IPS-11a (cell line): ENCODE measurements around the gene TSPAN5.

Source experiments
- H3K4me3 ChIP-seq: one replicate; pipeline ENCODE4 v1.5.1; 2013; ENCODE audit warnings: low read depth, low read length, control low read depth

Gene TSPAN5

GRCh38 chr4:98620087-98620784 lies 38.2 kb downstream of the TSPAN5 start:
- no peak overlapping the region for H3K4me3 ChIP-seq

- no peak overlapping the region for H3K4me3 ChIP-seq
Observed at GRCh38 chr4:98619180-98619579, 39.2 kb downstream of the TSPAN5 start.

GRCh38 chr4:98618680-98619079 lies 39.7 kb downstream of the TSPAN5 start:
- H3K4me3 ChIP-seq: no peak overlapping the region

- H3K4me3 ChIP-seq: no peak overlapping the region
Observed at GRCh38 chr4:98617358-98618047, 40.9 kb downstream of the TSPAN5 start.

DNA sequence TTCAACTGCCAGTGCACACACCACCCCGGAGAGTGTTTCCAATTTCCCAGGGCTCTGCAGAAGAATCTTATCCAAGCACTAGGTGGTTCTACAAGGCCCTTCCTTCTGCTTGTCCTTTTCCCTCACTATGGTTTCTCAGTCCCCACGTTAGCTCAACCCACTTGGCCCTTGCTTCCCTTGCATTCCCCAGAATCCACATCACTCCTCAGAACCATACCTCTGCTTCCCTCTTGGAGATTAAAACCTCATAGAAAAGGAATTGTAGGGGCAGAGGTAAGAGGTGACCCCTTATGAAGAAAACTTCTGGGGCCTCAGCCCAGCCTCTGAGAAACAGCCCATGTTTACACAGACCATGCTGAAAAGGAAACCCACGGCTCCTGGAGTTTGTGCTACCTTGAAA lies 42.4 kb downstream of the TSPAN5 start:
- H3K4me3 ChIP-seq: no peak overlapping the region

DNA sequence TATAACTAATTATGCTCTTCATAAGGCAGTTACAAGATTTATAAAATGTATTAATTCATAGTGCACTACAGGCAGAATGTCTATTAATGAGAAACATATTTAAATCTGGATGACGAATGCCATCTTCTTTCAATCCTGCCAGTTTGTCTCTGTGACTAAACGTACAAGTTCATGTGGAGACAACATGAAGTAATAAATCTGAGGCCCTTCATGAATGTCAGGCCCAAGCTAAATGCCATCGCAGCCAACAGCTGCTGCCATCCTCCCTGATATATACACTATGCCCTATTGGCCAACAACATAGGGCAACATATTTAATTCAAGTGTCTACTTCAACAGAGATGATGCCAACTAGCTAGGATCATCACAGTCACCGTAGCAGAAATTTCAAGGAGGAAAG lies 43.7 kb downstream of the TSPAN5 start:
- no peak overlapping the region for H3K4me3 ChIP-seq

- no peak overlapping the region for H3K4me3 ChIP-seq
Observed at GRCh38 chr4:98614094-98614493, 44.3 kb downstream of the TSPAN5 start.

DNA sequence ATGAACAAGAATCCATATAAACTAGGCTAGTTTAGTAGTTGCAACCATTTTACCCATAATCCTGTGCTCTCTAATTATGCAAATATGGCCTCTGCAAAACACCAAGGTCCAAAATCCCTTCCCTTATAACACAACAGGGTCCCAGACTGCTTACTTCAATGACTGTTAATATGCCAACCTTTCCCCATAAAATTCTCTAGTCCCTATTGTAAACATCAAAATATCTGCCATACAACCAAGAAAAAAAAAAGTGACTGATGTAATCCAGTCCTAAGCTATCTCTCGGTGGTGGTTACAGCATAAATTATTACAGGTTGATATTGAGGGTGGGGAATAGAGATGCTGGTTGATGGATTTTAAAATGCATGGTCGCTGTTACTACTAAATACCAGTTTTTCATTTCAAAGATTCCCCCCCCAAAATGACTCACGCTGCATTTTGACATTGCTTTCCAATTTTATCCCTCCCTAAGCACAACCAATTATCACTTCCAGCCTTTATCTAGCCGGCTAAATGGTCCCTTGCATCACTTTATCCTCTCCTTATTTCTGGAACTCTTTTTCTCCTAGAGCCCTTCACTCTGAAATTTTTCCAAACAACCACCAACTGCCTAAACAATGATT lies 44.8 kb downstream of the TSPAN5 start:
- H3K4me3 ChIP-seq: no peak overlapping the region

DNA sequence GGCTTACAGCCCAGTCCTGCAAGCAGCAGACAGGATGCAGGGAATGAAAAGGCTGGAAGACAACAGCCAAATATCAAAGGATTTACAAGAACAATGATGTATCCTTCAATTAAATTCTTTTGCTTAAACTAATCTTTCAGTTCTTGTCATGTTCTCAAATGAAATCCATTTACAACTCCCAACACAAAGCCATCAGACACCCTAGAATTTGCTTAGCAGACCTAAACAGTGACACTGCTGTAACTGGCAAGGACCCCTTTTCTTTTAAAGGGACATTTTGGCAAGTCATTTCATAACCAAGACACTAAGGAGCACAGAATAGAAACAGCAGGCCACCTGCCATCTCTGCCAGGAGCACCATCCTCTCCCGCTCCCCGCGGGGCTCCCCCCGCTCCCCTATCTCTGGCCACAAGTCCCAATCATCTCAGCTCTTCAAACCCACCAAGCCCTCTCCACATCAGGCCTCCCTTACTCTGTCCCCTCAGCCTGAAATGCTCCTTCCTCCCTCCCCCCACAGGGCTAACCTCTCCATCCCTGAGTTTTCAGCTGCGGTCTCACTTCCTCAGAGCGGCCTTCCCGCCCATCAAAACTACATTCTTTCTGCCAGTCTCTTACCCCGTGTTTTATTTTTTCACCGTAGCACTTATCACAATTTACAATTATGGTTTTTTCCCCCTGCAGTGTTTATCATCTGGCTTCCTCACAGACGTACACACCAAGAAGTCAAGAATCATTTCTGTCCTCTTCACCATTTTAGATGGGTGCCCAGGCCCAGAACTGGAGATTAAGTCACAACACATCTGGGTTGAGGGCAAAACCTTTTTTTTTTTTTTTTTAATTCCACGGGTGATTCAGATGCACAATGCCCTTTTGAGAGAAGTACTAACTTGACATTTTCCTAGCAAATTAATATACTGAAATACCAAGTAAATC lies 45.8 kb downstream of the TSPAN5 start:
- no peak overlapping the region for H3K4me3 ChIP-seq

- H3K4me3 ChIP-seq: no peak overlapping the region
Observed at GRCh38 chr4:98611677-98612317, 46.6 kb downstream of the TSPAN5 start.

DNA sequence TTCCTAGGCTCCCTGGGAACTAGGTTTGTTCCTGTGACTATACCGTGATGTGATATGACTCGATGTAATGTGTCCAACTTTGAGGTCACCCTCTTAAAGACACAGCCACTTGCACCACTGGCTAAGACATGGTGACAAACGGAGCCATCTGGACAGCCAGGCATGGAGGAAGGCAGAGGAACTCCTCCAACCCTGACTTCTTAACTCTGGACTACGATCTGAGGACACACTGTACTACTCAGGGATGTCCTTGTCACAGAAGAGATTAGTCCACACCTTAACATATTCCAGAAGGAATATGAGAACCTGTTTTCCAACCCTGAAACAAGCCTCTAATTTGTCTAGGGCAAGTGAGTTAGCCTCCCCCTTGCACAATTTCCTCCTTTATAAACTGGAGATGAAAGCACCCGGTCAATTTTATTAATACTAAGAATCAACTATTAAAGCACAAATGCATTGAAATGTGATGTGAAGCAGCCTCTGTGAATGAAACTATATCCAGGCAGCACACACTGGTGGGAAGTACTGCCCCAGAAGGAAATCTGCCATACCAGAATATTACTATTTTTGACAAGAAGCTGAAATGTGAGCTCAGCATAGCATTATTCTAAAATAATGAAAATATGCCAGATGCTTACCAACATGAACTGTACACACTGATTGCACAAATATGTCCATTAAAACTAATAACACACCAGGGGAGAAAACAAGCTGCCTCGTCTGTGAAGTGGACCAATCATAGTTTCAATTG lies 47.3 kb downstream of the TSPAN5 start:
- no peak overlapping the region for H3K4me3 ChIP-seq

- no peak overlapping the region for H3K4me3 ChIP-seq
Observed at GRCh38 chr4:98610431-98610830, 48.0 kb downstream of the TSPAN5 start.

DNA sequence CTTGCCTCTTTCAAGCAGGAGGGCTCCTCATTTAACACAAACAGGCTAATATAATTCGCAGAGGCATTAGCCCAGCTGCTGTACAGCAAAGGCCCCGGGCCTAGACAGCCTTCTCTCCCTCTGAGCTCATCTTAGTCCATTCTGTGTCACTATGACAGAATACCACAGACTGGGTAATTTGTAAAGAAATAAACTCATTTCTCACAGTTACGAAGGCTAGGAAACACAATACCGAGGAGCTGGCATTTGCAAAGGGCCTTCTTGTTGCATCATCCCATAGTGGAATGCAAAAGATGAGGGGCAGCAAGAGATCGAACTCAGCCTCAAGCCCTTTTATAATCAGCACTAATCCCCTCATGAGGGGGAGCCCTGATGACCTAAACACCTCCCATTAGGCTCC lies 48.5 kb downstream of the TSPAN5 start:
- H3K4me3 ChIP-seq: no peak overlapping the region

- no peak overlapping the region for H3K4me3 ChIP-seq
Observed at GRCh38 chr4:98608356-98608755, 50.1 kb downstream of the TSPAN5 start.

DNA sequence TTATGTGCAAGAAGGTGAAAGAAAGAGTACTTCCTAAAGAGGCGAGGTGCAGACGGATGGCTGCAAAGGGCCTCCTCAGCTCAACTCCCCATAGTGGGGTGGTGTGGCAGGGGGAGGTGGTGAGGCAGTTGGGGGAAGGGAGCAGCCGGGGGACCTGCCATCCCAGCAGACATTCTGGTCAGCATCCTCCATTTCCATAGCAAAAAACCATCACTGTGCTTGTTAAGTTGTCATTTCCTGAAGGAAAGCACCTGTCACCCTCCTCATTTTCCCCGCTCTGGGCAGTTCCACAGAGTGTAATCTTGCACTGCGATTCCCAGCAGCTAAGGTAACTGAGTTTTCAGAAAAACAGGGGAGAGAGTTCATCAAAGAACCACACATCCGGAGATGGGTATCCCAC lies 51.5 kb downstream of the TSPAN5 start:
- no peak overlapping the region for H3K4me3 ChIP-seq

DNA sequence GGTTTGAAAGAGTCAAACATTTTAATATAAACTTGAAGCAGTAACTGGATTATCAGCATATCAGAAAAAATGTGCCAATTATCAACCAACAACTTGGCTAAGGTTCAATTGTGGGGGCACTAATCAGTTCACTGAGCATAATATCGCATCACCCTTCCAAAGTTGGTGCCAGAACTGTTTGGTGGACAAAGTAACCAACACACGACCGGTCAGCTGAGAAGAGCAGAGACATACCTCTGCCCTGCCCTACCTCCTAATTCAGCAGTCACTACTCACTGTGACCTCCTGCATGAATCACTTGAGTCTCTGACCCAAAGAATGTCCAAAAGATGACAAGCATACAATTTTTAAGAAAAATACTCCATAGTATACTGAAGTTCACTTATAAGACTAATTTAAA lies 53.2 kb downstream of the TSPAN5 start:
- H3K4me3 ChIP-seq: no peak overlapping the region

- H3K4me3 ChIP-seq: no peak overlapping the region
Observed at GRCh38 chr4:98604723-98605122, 53.7 kb downstream of the TSPAN5 start.

GRCh38 chr4:98603683-98604521 lies 54.5 kb downstream of the TSPAN5 start:
- H3K4me3 ChIP-seq: no peak overlapping the region

DNA sequence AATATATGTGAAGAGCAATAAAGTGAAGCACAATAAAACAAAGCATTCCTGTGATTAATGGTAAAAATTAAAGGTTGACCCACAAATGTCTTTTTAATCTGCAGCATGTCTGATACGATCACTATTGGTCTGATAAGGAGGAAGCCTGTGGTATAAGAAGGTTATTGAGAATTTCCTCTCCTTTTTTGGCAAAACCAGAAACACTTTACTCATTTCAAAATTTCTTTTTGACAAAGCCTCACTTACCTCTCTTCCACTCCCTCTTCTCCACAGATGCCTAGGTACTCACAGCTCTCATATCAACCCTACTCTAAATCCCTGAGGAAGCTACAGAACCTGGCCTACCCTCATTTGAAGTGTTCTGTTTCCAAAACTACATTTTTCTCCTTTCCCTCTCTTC lies 56.1 kb downstream of the TSPAN5 start:
- no peak overlapping the region for H3K4me3 ChIP-seq
